Measurements from ENCODE around the gene ALDH3B1. TPM values are rescaled to one million over a fixed set of nuclear protein-coding genes. Genes with fewer than 3 reads are reported as not detected.

Gene ALDH3B1
- total RNA-seq, 1 experiment from 2014 or later = not detected

DNA sequence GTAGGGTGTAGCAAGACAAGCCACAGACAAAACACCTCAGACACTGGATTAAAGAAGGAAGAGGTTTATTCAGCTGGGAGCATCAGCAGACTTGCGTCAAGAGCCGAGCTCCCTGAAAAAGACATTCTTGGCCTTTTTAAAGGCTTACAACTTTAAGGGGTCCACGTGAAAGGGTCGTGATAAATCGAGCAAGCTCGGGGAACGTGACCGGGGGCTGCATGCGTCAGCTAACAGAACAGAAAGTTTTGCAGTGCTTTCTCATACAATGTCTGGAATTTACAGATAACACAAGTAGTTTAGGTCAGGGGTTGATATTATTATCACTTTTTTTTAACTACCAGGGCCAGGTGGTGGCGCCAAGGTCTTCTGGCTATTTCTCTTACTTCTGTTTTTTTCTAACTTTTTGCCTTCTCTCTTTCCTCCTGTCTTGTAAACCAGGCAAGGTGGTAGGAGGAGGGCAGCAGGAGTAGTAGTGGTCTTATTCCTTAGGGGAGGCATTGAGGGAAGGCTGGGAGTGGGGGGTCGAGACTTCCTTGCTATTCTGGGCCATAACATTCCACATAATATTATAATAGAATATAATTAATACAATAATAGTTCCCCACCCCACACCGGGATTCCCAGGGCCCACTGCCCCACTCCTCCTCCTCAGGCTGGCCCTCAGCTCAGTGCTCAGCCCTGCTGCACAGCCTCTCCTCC, 587 bp upstream of the ALDH3B1 start:
- no peak overlapping the region for H3K23ac ChIP-seq (ENCODE audit: insufficient read length, low read depth, low read length)
- H3K23me2 ChIP-seq (ENCODE audit: insufficient read length, low read depth, low read length, poor library complexity, severe bottlenecking) = no peaks in the 10 kb centered on the region
- no peak overlapping the region for H2BK15ac ChIP-seq (ENCODE audit: low read depth, low read length)
- H4K91ac ChIP-seq (ENCODE audit: insufficient read length, low read depth, low read length) = no peak overlapping the region
- no peak for DNase-seq
- H3K4ac ChIP-seq (ENCODE audit: low read depth, low read length) = no peak overlapping the region
- H3K9me3 ChIP-seq (ENCODE audit: control insufficient read depth, low read depth, low read length) = no peaks in the 10 kb centered on the region
- no peak overlapping the region for H3K18ac ChIP-seq (ENCODE audit: insufficient read length, low read depth, low read length)
- no peak overlapping the region for H2BK120ac ChIP-seq (ENCODE audit: low read depth, low read length, poor library complexity, severe bottlenecking)
- H3K9ac ChIP-seq (ENCODE audit: extremely low read depth, insufficient read length, low read length) = no peak overlapping the region
- no peak overlapping the region for H3K4me3 Mint-ChIP-seq
- H4K5ac ChIP-seq (ENCODE audit: insufficient read length, low read depth, low read length) = no peak overlapping the region
- no peak overlapping the region for H2BK5ac ChIP-seq (ENCODE audit: insufficient read length, low read length)
- TF ChIP-seq, protein P1, sequence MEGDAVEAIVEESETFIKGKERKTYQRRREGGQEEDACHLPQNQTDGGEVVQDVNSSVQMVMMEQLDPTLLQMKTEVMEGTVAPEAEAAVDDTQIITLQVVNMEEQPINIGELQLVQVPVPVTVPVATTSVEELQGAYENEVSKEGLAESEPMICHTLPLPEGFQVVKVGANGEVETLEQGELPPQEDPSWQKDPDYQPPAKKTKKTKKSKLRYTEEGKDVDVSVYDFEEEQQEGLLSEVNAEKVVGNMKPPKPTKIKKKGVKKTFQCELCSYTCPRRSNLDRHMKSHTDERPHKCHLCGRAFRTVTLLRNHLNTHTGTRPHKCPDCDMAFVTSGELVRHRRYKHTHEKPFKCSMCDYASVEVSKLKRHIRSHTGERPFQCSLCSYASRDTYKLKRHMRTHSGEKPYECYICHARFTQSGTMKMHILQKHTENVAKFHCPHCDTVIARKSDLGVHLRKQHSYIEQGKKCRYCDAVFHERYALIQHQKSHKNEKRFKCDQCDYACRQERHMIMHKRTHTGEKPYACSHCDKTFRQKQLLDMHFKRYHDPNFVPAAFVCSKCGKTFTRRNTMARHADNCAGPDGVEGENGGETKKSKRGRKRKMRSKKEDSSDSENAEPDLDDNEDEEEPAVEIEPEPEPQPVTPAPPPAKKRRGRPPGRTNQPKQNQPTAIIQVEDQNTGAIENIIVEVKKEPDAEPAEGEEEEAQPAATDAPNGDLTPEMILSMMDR (conservative IDR thresholded peaks at IDR 0.05) = peak; percentile 27; the same call in 1 of the 3 replicates
- H3K27me3 Mint-ChIP-seq (ENCODE audit: low read depth) = peaks cover 2% of the 10 kb centered on the region
- H3T11ph ChIP-seq (ENCODE audit: low read length) = no peak overlapping the region
- no peak overlapping the region for H2AFZ ChIP-seq (ENCODE audit: low read length)
- H3K27me3 ChIP-seq (ENCODE audit: insufficient read depth, low read length) = no peaks in the 10 kb centered on the region
- no peak overlapping the region for H4K8ac ChIP-seq (replicated peaks; ENCODE audit: insufficient read length, low read depth, low read length)
- no peaks in the 10 kb centered on the region for H3K79me1 ChIP-seq (ENCODE audit: insufficient read depth, low read depth, low read length, poor library complexity, severe bottlenecking)
- no peak overlapping the region for H2BK20ac ChIP-seq (ENCODE audit: low read depth, low read length, poor library complexity, severe bottlenecking)
- no peaks in the 10 kb centered on the region for H3K79me2 ChIP-seq (ENCODE audit: insufficient read depth, low read length)
- H4K20me1 ChIP-seq (ENCODE audit: control insufficient read depth, insufficient read depth, insufficient read length) = no peaks in the 10 kb centered on the region
- no peak overlapping the region; the same call in 1 of the 2 replicates for H3K14ac ChIP-seq (ENCODE audit: insufficient read depth, low read length)
- no peak overlapping the region for H3K56ac ChIP-seq (ENCODE audit: insufficient read length, low read depth, low read length)
- H3K9me3 Mint-ChIP-seq = peaks cover 0 to 5% of the 10 kb centered on the region in 2 experiments; a peak in 1 of 5 replicates
- H3K4me1 Mint-ChIP-seq = peaks cover 18 to 37% of the 10 kb centered on the region in 2 experiments
- H3K27ac Mint-ChIP-seq = peak overlapping the region in 1 of 3 experiments; percentile 28; a peak in 1 of 7 replicates
- WGBS (ENCODE audit: extremely low coverage, insufficient read length, low lambda C conversion rate) = no CpG with 5 or more reads among the region's 12 CpGs
- H3K27ac ChIP-seq (ENCODE audit: insufficient read length, low read depth, low read length) = no peak overlapping the region
- no peaks in the 10 kb centered on the region; the same call in 1 of the 2 replicates for H3K4me1 ChIP-seq (ENCODE audit: insufficient read depth, low read length)
- H2BK12ac ChIP-seq (ENCODE audit: insufficient read length, low read depth, low read length) = no peak overlapping the region
- H2AK5ac ChIP-seq (ENCODE audit: insufficient read length, low read length) = no peak overlapping the region
- no peak overlapping the region for H3K4me2 ChIP-seq (ENCODE audit: insufficient read depth, insufficient read length, low read length)
- H3K36me3 Mint-ChIP-seq (ENCODE audit: insufficient read depth in 1 of 3, low read depth in 3 of 3) = no peaks in the 10 kb centered on the region

Measured in H9 (cell line).